ENCODE measurements around the gene WASHC2A. TPM values are rescaled to one million over a fixed set of nuclear protein-coding genes. Genes with fewer than 3 reads are reported as not detected.
"Not testable (repeated sequence)": the region's sequence is repeated elsewhere in the genome, so short reads cannot be mapped to it uniquely, and the experiment has no call there.

The WASHC2A gene
- total RNA-seq, 1 experiment from 2014 or later, result 22.3 TPM

GRCh38 chr10:50143512-50144174 is 75.9 kb downstream of the WASHC2A start:
- H3K9me3 ChIP-seq (replicated peaks); H3K4me1 ChIP-seq (replicated peaks); H3K27ac ChIP-seq; H3K4me3 ChIP-seq; DNase-seq (ENCODE audit: low read depth in 1 of 2, low spot score in 2 of 2); H3K27me3 ChIP-seq (replicated peaks); H3K36me3 ChIP-seq: not testable (repeated sequence)

- H3K4me1 ChIP-seq (replicated peaks); H3K27me3 ChIP-seq (replicated peaks); H3K27ac ChIP-seq; DNase-seq (ENCODE audit: low read depth in 1 of 2, low spot score in 2 of 2); H3K4me3 ChIP-seq; H3K36me3 ChIP-seq; H3K9me3 ChIP-seq (replicated peaks): not testable (repeated sequence)
Measured at GRCh38 chr10:50145575-50145974, 77.8 kb downstream of the WASHC2A start.

GRCh38 chr10:50152792-50153272 is 85.1 kb downstream of the WASHC2A start:
- no peak overlapping the region for H3K4me3 ChIP-seq

GRCh38 chr10:50157868-50158267 is 90.1 kb downstream of the WASHC2A start:
- DNase-seq (ENCODE audit: low read depth in 1 of 2, low spot score in 2 of 2); H3K36me3 ChIP-seq; H3K27ac ChIP-seq; H3K27me3 ChIP-seq (replicated peaks); H3K4me3 ChIP-seq; H3K9me3 ChIP-seq (replicated peaks); H3K4me1 ChIP-seq (replicated peaks): not testable (repeated sequence)

More at GRCh38 chr10:50152792-50153272, 85.1 kb downstream of the WASHC2A start:
- DNase-seq (ENCODE audit: low read depth in 1 of 2, low spot score in 2 of 2), result no peak
- Histone ChIP-seq H3K9me3 (replicated peaks) (no peaks in the 10 kb centered on the region), H3K36me3 (no peaks in the 10 kb centered on the region), H3K4me1 (replicated peaks) (no peaks in the 10 kb centered on the region), H3K27me3 (replicated peaks) (no peaks in the 10 kb centered on the region), H3K27ac (no peak overlapping the region)

GRCh38 chr10:50159856-50160255 is 92.1 kb downstream of the WASHC2A start:
- not testable (repeated sequence) for H3K27me3 ChIP-seq (replicated peaks); H3K4me1 ChIP-seq (replicated peaks); H3K4me3 ChIP-seq; H3K27ac ChIP-seq; H3K9me3 ChIP-seq (replicated peaks); H3K36me3 ChIP-seq; DNase-seq (ENCODE audit: low read depth in 1 of 2, low spot score in 2 of 2)

GRCh38 chr10:50165038-50165437 is 97.3 kb downstream of the WASHC2A start:
- DNase-seq (ENCODE audit: low read depth in 1 of 2, low spot score in 2 of 2); H3K27ac ChIP-seq; H3K9me3 ChIP-seq (replicated peaks); H3K36me3 ChIP-seq; H3K4me3 ChIP-seq; H3K27me3 ChIP-seq (replicated peaks); H3K4me1 ChIP-seq (replicated peaks): not testable (repeated sequence)

GRCh38 chr10:50167833-50168232 is 100.1 kb downstream of the WASHC2A start:
- H3K27me3 ChIP-seq (replicated peaks); H3K4me1 ChIP-seq (replicated peaks); H3K36me3 ChIP-seq; H3K4me3 ChIP-seq; DNase-seq (ENCODE audit: low read depth in 1 of 2, low spot score in 2 of 2); H3K27ac ChIP-seq; H3K9me3 ChIP-seq (replicated peaks): not testable (repeated sequence)

GRCh38 chr10:50169506-50169905 is 101.8 kb downstream of the WASHC2A start:
- not testable (repeated sequence) for DNase-seq (ENCODE audit: low read depth in 1 of 2, low spot score in 2 of 2); H3K9me3 ChIP-seq (replicated peaks); H3K27ac ChIP-seq; H3K27me3 ChIP-seq (replicated peaks); H3K4me1 ChIP-seq (replicated peaks); H3K36me3 ChIP-seq; H3K4me3 ChIP-seq

DNA sequence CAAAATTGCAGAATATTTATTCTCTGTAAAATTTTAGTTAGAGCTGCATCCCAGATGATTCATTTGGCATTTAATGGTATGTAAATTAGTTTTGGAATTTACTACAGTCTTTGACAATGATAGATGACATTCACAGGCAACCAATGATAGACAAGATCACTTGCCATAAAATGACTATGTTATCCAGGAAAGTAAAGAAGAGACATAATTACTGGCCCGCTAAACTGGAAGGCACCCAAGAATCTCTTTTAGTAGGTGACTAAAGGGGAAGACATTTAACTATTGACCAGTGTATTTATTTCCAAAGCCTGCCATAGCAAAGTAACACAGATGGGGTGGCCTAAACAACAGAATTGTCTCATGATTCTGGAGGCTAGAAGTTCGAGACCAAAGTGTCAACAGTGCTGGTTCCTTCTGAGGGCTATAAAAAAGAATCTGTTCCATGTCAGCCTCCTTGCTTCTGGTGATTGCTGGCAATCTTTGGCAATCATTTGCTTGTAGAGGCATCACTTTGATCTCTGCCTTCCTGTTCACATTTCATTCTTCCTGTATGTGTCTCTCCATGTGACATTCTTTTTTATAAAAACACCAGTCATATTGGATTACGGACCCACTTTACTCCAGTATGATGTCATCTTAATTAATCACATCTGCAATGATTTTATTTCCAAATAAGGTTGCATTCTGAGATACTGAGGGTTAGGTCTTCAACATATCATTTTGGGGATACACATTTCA is 107.2 kb downstream of the WASHC2A start:
- not testable (repeated sequence) for H3K9me3 ChIP-seq (replicated peaks); H3K27ac ChIP-seq

More for the DNA sequence above, 107.2 kb downstream of the WASHC2A start:
- H3K27me3 ChIP-seq (replicated peaks); H3K36me3 ChIP-seq; H3K4me3 ChIP-seq; H3K4me1 ChIP-seq (replicated peaks): not testable (repeated sequence)
- DNase-seq (ENCODE audit: low read depth in 1 of 2, low spot score in 2 of 2), result peak; percentile 28 to 44

Other genes with a start within 250 kb of the WASHC2A start
- 31.0 and 38.1 TPM in 2 replicates for gene PARG, start 125.9 kb upstream of the WASHC2A start, total RNA-seq (2014; rRNA removed; shearing (Covaris generic))
- 19.2 and 31.3 TPM in 2 replicates for gene TIMM23B, start 125.9 kb upstream of the WASHC2A start, total RNA-seq (2014; rRNA removed; shearing (Covaris generic))
- 3.2 and 5.0 TPM in 2 replicates for gene AGAP6, start 79.5 kb upstream of the WASHC2A start, total RNA-seq (2014; rRNA removed; shearing (Covaris generic))
- gene ASAH2, start 183.6 kb downstream of the WASHC2A start, total RNA-seq (2014; rRNA removed; shearing (Covaris generic)), result 1.9 TPM in 1 of 2 replicates, not detected in the other